CD4-positive, alpha-beta T cell treated with Interleukin-6 at 100 ng/mL for 8 hours (primary cell): Measurements from ENCODE around the gene MRPL16.
"Not testable (repeated sequence)": the region's sequence is repeated elsewhere in the genome, so short reads cannot be mapped to it uniquely, and the experiment has no call there.

Source experiments
- DNase-seq: peaks from one replicate; pipeline ENCODE4 v3.0.0-alpha.2; 2020; ENCODE audit warnings: mixed read lengths, low spot score

Gene MRPL16

GRCh38 chr11:59810189-59810910 is at the start of gene MRPL16:
Gene MRPL16 (minus strand): TSS chr11:59810778. CDS start chr11:59810658, 120 bp downstream.
- DNase-seq = peak; percentile 87

DNA sequence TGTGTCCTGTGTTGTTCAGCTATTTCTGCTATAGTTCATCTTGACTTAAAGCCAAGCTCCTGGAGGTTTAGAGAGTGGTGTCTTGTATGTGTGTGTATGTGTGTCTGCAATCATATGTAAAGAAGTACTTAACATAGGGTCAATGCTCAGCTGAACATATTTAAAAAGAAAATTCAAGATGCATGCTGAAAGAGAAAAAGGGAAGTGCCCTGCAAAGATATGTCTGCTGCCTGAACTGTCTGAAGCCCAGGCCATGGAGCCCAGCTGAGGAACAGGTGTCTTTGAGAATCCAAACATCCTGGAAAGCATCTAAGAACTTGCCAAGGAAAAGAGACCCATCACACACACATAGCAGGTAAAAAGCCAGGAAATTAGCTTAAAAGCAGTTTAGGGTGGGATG is 49.1 kb upstream of the MRPL16 start:
- no peak for DNase-seq

DNA sequence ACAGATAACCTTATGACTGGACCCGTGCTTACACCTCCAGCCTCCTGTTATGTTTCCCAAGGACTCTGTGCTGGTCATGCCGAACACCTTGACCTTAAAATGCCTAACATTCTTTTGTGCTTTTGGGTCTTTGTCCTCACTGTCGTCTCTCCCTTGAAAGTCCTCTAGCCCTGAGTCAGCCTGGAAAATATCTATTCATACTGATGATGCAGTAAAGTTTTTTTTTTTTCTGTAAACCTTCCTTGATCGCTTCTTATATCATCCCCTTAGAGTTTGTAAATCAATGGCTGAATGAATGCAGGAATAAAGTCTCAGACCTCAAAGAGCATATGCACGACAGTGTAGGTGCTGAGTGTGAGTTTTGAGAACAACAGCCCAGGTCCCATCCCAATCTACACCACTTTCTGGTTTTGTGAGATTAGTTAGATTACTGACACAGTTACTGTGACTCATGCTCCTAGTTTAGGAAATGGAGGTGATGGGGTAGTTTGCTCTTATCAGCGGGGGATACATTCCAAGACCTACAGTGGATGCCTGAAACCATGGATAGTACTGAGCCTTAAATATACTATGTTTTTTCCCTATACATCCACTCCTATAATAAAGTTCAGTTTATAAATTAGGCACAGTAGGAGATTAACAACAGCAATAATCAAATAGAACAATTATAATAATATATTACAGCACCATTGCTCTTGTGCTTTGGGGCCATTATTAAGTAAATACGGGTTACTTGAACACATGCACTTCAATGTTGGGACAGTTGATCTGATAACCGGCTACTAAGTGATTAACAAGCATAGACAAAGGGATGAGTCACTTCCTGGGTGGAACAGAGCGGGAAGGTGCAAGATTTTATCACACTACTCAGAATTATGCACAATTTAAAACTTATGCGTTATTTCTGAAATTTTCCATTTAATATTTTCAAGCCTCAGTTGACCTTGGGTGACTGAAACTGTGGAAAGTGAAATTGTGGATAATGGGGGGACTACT is 47.2 kb upstream of the MRPL16 start:
- DNase-seq = peak; percentile 51

- DNase-seq = no peak
Observed at GRCh38 chr11:59854871-59855270, 44.3 kb upstream of the MRPL16 start.

GRCh38 chr11:59851416-59851815 is 40.8 kb upstream of the MRPL16 start:
- DNase-seq = not testable (repeated sequence)

DNA sequence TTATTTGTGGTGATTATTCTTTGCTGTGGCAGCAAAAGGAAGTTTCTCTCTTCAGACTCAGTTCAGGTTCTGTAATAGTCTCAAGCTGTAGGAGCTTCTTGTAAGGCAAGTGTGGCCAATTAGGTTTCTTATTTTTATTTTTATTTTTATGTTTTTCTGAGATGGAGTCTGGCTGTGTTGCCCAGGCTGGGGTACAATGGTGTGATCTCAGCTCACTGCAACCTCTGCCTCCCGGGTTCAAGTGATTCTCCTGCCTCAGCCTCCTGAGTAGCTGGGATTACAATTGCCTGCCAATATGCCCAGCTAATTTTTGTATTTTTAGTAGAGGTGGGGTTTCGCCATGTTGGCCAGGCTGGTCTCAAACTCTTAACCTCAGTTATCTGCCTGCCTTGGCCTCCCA is 39.0 kb upstream of the MRPL16 start:
- DNase-seq = not testable (repeated sequence)

- no peak for DNase-seq
Observed at GRCh38 chr11:59849129-59849528, 38.6 kb upstream of the MRPL16 start.

DNA sequence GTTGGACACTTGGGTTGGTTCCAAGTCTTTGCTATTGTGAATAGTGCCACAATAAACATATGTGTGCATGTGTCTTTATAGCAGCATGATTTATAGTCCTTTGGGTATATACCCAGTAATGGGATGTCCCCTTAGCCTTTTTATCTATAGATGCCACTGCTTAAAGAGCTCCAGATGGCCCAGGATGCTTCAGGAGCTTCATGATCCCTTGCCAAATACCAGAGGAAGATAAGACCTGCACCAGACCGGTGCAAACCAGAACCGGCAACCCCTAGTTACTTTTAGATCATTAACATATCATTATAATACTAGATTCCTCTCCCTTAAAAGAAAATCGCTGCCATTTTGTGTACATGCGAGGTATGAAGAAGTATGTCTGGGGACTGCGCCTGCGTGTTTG is 37.9 kb upstream of the MRPL16 start:
- not testable (repeated sequence) for DNase-seq

DNA sequence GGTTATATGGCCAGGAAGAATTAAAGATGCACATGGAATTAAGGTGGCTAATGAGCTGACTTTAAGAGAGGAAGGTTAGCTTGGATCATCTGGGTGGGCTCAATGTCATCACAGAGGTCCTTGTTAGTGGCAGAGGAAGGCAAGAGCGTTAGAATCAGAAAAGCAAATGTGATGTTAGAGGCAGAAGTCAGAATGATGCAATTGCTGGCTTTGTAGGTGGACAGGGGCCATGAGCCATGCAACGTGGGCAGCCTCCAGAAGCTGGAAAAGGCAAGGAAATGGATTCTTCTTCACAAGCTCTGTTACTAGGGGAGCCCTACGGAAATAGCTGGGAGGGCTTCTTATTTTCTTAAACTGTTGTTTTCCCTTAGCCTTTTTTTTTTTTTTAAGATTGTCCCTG is 37.0 kb upstream of the MRPL16 start:
- no peak for DNase-seq

DNA sequence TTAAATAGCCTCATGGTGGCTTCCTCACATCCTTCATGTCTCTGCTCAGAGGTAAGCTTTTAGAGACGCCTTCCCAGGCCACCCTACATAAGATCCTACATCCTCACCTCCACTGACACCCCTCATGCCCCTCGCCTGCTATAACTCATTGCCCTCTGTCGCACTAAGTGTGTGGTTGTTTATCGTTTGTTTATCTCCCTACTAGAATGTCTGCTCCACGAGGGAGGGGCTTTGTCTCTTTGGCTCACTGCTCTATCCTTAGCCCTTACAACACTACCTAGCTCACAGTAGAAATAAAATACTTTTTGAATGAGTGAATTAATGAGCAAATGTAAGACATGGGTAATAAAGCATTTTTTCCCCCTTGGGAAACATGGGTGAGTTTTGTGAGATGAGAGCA is 36.0 kb upstream of the MRPL16 start:
- DNase-seq = no peak

- DNase-seq = no peak
Observed at GRCh38 chr11:59845399-59845798, 34.8 kb upstream of the MRPL16 start, which contains the start of gene CBLIF. Gene CBLIF (minus strand): TSS chr11:59845499. CDS start chr11:59845453, 46 bp downstream.

GRCh38 chr11:59842316-59842715 is 31.7 kb upstream of the MRPL16 start:
- DNase-seq = no peak

- no peak for DNase-seq
Observed at GRCh38 chr11:59841514-59841913, 30.9 kb upstream of the MRPL16 start.

DNA sequence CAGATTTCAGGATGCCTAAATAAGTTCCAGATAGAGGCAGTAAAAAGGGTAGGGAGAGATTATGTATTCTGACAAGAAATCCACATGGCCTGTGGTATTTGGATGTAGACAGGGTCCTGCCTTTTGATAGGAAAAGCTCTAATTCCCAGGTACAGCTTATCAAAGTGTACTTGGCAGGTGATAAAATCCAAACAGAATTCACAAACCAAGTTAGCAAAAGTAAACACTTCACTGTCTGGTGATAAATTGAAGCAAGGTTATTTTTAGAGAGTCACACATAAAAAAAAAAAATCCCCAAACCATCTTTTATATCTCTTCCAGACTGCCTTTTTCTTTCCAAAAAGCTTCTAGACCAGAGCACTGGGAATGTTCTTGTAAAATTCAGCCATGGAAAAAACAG is 29.0 kb upstream of the MRPL16 start:
- DNase-seq = no peak

DNA sequence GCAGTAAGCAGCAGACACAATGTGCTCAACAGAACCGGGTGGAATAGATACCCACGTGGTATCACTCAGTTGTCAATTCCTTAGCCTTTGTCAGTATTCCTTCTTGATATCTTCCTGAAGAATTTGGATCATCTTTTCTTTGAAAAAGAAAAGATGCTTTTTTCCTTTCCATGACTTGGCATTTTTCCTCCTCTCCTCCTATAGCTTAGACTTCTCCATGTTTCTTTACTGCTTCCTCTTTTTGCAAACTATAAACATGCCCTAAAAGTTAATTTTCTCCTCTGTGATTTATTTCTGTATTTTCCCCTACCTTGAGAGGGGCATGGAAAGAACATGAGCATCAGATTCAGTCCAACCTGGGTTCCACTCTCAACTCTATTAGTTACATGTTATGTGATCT is 23.0 kb upstream of the MRPL16 start:
- no peak for DNase-seq

GRCh38 chr11:59829358-59829757 is 18.8 kb upstream of the MRPL16 start:
- DNase-seq = no peak

- peak; percentile 35 for DNase-seq
Observed at GRCh38 chr11:59822989-59823566, 12.5 kb upstream of the MRPL16 start.

DNA sequence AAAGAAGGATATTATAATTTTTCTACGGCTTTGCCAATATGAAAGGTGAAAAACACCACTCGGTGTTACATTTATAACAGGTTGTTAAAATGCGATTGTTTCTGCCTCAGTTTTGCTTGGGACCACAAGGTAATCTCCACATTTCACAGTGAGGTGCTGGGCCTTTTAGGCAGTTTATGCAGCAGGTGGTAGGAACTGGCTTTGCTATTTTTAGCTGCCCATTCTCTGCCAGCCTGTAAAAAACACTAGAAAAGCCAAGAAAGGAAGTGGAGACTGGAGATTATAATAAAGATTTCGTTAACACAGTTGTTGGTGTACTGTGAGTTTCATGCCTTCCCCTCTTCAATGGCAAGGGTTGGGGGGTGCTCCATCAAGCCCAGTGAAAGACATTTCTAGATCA is 8.0 kb upstream of the MRPL16 start:
- no peak for DNase-seq

DNA sequence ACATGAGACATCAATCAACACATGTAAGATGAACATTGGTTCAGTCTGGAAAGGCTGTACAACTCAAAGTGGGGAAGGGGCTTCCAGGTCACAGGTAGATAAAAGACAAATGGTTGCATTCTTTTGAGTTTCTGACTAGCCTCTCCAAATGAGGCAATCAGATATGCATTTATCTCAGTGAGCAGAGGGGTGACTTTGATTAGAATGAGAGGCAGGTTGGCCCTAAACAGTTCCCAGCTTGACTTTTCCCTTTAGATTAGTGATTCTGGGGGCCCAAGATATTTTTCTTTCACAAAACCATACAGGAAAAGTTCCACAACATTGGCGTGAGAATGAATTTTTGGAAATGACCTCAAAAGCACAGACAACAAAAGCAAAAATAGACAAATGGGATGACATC is 5.9 kb upstream of the MRPL16 start:
- DNase-seq = not testable (repeated sequence)

DNA sequence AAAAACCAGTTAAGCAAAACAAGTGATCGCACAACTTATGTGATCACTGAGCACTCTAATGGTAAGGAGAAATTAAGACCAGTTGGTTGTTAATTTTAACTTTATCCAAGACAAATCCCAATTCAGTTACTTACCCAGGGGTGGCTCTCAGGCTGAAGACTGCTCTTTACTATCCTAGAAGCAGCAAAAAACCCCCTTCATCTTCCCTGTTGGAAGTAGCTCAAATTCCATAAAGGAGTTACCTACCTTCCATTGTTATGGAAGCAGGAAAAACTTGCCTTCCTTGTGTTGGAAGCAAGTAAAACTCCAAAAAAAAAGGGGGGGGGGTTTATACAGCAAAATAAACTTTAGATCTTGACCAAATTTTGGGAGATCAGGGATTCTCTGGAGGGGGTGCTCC is 5.2 kb upstream of the MRPL16 start:
- no peak for DNase-seq

DNA sequence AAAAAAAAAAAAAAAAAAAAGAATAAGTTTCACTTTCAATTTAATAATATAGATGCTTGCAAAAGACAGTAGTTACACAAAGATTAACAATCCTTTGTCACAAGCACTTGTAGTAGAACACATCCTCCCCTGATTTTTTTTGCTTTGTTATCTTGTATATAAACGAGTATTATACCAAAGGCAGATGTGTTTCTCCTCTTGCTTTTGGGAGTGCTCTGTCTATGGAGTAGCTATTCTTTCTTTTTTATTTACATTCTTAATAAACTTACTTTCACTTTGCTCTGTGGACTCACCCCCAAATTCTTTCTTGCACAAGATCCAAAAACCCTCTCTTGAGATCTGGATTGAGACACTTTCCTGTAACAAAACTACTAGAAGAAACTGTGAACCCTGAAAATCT is 3.4 kb upstream of the MRPL16 start:
- DNase-seq = no peak

GRCh38 chr11:59813364-59813763 is 2.8 kb upstream of the MRPL16 start:
- DNase-seq = no peak

- no peak for DNase-seq
Observed at GRCh38 chr11:59812220-59812619, 1.6 kb upstream of the MRPL16 start.
